DMS53 treated with DMSO at 0.1 percent for 48 hours (cell line): Measurements from ENCODE around the gene SPTB.

Experiments used
- DNase-seq: peaks from one replicate; lab custom pipeline; 2025; ENCODE audit not compliant: unreplicated experiment; lab: John Stamatoyannopoulos, UW

SPTB gene

DNA sequence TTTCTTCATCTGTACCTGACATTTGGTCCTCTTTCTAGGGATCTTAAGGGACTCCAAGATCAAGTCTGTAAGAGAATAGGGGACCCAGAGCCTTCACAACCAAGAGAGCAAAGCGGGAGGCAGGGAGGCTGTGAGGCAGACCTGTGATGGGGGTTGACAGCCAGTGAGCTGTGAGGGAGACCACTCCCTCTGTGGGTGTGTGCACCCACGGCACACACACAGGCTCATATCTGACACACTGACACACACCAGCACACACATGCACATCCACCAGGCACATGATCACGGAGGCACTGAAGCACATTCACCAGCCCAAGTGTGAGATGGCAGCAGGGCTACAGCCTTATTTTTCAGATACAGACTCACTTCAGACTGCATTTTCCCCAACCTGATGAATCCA lies 55.2 kb downstream of the SPTB start:
- no peak for DNase-seq

DNA sequence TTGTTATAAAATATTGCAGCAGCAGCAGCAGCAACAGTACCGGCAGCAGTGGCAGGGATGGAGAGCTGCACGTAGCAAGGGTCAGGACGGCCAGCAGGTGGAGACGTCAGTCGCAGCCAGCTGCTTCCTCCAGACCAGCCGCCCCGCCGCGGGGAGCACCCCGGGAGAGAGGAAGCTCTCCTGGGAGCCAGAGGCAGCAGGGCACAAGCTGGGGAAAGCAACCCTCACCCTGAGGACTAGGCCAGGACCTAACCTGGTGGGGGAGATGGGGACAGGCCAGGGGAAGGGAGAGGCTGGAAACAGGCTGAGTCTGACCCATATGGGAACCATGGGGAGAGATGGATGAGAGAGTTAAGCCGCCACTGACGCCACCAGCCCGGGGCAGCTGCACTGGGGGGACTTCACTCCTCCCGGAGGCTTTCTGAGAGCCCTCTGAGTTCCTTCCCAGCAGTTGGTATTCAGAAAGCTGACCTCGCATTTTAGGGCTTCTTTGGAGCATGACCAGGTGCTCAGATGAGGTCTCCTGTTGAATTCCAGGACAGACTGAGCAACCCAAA lies 56.3 kb downstream of the SPTB start:
- DNase-seq, result peak; percentile 65

GRCh38 chr14:64821651-64822050 lies 58.1 kb downstream of the SPTB start:
- no peak for DNase-seq

- DNase-seq, result no peak
Observed at GRCh38 chr14:64818151-64818550, 61.6 kb downstream of the SPTB start.

GRCh38 chr14:64817631-64818030 lies 62.1 kb downstream of the SPTB start:
- DNase-seq, result no peak

- no peak for DNase-seq
Observed at GRCh38 chr14:64816221-64816783, 63.4 kb downstream of the SPTB start.

- peak; percentile 64 for DNase-seq
Observed at GRCh38 chr14:64815257-64815656, 64.5 kb downstream of the SPTB start.

GRCh38 chr14:64812412-64812811 lies 67.3 kb downstream of the SPTB start:
- peak; percentile 78 for DNase-seq

GRCh38 chr14:64811676-64812075 lies 68.0 kb downstream of the SPTB start:
- no peak for DNase-seq

GRCh38 chr14:64808449-64808848 lies 71.3 kb downstream of the SPTB start:
- no peak for DNase-seq

GRCh38 chr14:64807551-64807950 lies 72.2 kb downstream of the SPTB start:
- no peak for DNase-seq

- DNase-seq, result no peak
Observed at GRCh38 chr14:64806862-64807495, 72.7 kb downstream of the SPTB start.

DNA sequence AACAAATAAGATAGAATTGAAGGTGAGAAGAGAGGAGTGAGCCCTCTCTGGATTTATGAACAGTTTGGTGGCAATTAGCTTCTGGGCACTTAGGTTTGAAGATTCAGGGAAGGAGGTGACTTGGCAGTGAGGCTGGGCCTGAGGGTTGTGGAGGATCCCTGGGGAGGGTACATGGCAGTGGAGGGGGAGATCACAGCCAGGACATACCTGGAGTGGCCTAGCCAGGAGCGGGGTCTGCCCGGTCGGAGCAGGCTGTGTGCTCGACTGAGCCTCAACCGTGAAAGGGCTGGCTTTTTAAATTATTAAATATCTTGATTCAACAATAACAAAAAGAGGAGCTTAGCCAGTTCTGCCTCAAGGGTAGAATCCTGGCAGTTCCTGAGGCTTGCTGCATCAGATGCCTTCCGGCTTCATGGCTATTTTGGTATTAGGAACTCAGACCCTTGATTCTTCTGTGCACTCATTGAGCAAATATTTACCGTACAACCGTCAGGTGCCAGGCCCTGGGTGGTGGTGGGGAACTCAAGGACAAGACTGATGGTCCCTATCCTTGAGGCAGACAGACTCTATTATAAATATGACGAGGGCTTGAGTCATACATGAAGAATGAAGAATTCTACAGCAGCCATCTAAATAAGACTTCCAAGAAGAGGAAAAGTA lies 73.4 kb downstream of the SPTB start:
- DNase-seq, result peak; percentile 93

DNA sequence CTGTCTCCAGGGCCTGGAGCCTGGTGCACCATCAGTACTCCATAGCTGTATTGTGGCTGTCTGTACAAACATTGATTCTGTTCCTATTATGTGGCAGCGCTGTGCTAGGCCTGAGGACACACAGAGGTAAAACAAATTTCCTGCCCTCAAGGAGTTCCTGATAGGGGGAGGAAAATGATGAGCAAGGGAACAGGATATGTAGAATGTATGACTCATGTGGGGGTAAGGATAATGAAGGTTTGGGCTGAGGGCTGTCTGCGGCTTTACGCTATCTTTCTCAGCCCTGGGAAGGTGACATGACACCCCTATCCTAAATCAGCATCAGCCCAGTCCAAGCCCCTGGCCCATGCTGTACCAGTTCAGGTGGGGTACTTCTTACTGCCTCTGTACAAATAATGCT lies 74.1 kb downstream of the SPTB start:
- DNase-seq, result peak; percentile 77

DNA sequence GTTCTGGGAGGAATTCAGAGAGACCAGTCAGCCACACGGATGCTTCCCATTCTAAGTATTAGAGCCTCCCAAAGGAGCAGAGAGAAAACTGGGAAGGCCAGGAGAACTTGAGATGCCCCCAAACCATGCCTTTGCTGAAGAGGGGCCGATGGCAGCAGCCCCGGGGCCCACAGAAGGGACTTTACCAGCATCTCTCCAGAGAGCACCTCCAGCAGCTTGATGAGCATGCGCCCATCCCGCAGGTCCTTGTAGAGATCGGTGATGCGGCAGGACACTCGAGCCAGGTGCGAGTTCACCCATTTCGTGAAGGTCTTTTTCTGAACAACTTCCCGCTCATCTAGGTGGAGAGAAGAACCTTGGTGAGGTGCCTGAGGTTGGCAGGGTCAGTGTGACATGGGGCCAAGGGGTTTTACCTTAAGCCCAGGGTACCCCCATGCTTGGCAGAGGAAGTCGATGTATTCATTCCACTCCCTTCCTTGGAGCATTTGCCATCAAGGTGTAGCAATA lies 74.9 kb downstream of the SPTB start:
- no peak for DNase-seq

DNA sequence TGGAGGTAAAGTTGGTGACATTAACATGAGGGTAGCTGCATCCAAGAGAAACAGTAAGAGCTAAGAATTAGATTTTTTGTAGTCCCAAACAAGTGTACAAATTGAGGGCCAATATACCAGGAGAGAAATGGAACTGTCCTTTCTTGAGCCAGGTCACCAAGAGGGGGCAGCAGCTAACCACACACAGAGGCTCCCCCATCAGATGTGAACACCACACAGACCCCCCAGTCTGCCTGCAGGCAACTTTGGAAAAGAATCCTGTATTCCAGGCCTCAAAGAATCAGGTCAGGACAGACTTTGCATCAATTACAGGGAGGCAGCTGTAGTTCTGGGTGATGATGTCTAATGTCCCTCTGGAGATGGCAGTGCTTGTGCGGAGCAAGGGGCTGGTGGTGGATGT lies 77.9 kb downstream of the SPTB start:
- no peak for DNase-seq

DNA sequence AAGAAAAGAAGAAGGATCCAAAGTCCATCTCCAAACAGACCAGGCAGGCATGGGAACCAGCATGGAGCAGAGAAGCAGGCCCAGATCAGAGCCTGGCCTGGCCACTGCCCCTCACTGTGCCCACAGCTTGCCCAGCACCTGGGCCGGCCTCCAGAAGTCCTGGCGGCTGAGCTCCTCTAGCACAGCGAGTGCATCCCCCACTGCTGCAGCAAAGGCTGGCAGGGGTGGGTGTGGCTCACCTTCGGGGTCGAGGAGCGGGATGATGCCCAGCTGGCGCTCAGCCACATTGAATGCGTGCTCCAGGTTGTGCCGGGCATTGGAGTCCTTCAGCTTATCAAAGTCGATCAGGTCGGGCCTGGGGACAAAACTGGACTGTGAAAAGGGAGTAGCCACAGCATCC lies 78.7 kb downstream of the SPTB start:
- DNase-seq, result no peak

- DNase-seq, result no peak
Observed at GRCh38 chr14:64800000-64800399, 79.7 kb downstream of the SPTB start.

DNA sequence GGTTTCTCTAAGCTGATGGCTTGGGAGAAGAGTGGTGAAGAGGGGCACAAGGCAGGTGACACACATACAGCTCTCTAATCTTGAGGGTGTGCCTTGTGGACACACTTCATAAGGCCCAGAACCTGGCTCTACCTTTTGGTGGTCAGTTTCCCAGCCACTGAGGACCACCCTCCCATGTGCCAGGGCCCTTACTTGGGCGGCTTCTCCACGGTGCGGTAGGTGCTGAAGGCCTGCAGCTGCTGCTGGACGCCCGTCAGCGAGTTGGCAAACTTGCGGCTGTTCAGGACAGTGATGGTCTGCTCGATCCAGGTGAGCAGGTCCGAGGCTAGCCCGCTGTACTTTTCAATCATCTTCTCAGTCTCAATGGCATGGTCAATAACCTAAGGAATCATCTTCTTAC lies 80.2 kb downstream of the SPTB start:
- DNase-seq, result no peak

GRCh38 chr14:64796369-64796768 lies 83.3 kb downstream of the SPTB start:
- DNase-seq, result no peak

- DNase-seq, result no peak
Observed at GRCh38 chr14:64795921-64796320, 83.8 kb downstream of the SPTB start.

DNA sequence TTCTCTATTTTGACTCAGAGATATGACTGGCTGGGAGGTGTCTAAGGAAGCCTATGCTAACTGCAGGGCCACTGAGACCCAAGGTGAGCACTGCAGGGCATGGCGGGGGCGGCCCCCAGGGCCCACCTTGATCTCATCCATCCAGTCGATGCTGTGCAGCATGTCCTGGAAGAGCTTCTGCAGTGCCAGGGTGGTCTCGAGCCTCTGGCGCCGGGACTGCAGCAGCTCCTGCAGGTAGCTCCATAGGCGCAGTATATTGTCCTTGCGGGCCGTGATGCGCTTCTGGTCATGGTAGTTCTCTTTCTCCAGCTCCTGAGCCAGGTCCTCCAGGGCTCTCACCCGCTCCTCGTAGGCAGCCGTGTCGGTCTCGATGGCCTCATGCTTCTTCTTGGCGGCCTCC lies 84.5 kb downstream of the SPTB start:
- DNase-seq, result no peak
